DOHH2 (cell line): ENCODE measurements around the gene KCNJ15.
"Not testable (repeated sequence)": the region's sequence is repeated elsewhere in the genome, so short reads cannot be mapped to it uniquely, and the experiment has no call there.

ENCODE experiments used
- H3F3A ChIP-seq: fragments of 200-600 bp; sonication (generic), shearing (Covaris generic); 2 replicates; pipeline ENCODE4 v1.6.0; 2016; ENCODE audit warnings: antibody characterized with exemption, mild to moderate bottlenecking; ENCODE audit not compliant: control insufficient read depth, insufficient read depth
- H3K27ac ChIP-seq: fragments of 200-600 bp; sonication (generic); 2 replicates; pipeline ENCODE4 v1.5.1; 2014; ENCODE audit warnings: low read depth, mild to moderate bottlenecking, low read length, moderate library complexity
- H3K27me3 ChIP-seq: fragments of 200-600 bp; sonication (generic); 2 replicates; pipeline ENCODE4 v1.6.1; 2014; ENCODE audit warnings: mild to moderate bottlenecking, low read length, mixed read lengths; ENCODE audit not compliant: control insufficient read depth
- H3K36me3 ChIP-seq: fragments of 200-600 bp; sonication (generic); 2 replicates; pipeline ENCODE4 v1.6.1; 2014; ENCODE audit warnings: mild to moderate bottlenecking, low read length, moderate library complexity, mixed read lengths; ENCODE audit not compliant: control insufficient read depth
- H3K4me1 ChIP-seq: fragments of 200-600 bp; sonication (generic); 2 replicates; pipeline ENCODE4 v1.6.1; 2014; ENCODE audit warnings: mild to moderate bottlenecking, low read length, mixed read lengths; ENCODE audit not compliant: control insufficient read depth
- H3K4me2 ChIP-seq: fragments of 200-600 bp; sonication (generic); 2 replicates; pipeline ENCODE4 v1.6.0; 2014; ENCODE audit warnings: mild to moderate bottlenecking, low read length, moderate library complexity
- H3K4me3 ChIP-seq: fragments of 200-600 bp; sonication (generic); 2 replicates; pipeline ENCODE4 v1.5.1; 2014; ENCODE audit warnings: mild to moderate bottlenecking, low read length, mixed read lengths
- H3K79me2 ChIP-seq: fragments of 200-600 bp; sonication (generic); 2 replicates; pipeline ENCODE4 v1.6.1; 2014; ENCODE audit warnings: mild to moderate bottlenecking, low read length, mixed read lengths; ENCODE audit not compliant: control insufficient read depth
- H3K9me2 ChIP-seq: fragments of 200-600 bp; sonication (generic); replicated peaks from 2 replicates; pipeline ENCODE4 v1.6.1; 2014; ENCODE audit warnings: mild to moderate bottlenecking, low read length, mixed read lengths; ENCODE audit not compliant: control insufficient read depth
- H3K9me3 ChIP-seq: fragments of 200-600 bp; sonication (generic); 2 replicates; pipeline ENCODE4 v1.6.1; 2014; ENCODE audit warnings: antibody characterized with exemption, low read length, mixed read lengths; ENCODE audit not compliant: control insufficient read depth, insufficient read depth
- H4K20me1 ChIP-seq: fragments of 200-600 bp; sonication (generic); 2 replicates; pipeline ENCODE4 v1.6.0; 2014; ENCODE audit warnings: low read depth, mild to moderate bottlenecking, antibody characterized with exemption, low read length, moderate library complexity; ENCODE audit not compliant: control insufficient read depth, insufficient read depth
- CTCF ChIP-seq: fragments of 200-600 bp; sonication (generic); IDR thresholded peaks from one replicate; pipeline ENCODE4 v1.5.1; 2014; ENCODE audit warnings: antibody characterized with exemption, mild to moderate bottlenecking, low read depth, low read length; ENCODE audit not compliant: poor library complexity, severe bottlenecking
- EZH2phosphoT487 ChIP-seq: fragments of 200-600 bp; sonication (generic); IDR thresholded peaks from 2 replicates; pipeline ENCODE4 v1.6.1; 2017; ENCODE audit warnings: borderline replicate concordance, mild to moderate bottlenecking, antibody characterized with exemption, low read length, moderate library complexity, mixed read lengths

The KCNJ15 gene

GRCh38 chr21:38244407-38244787 is 12.4 kb upstream of the KCNJ15 start:
- TF ChIP-seq CTCF (no peak), EZH2phosphoT487 (no peak)
- Histone ChIP-seq H3K36me3 (no peaks in the 10 kb centered on the region), H3K27ac (no peak overlapping the region), H3F3A (no peaks in the 10 kb centered on the region), H3K4me3 (no peak overlapping the region), H3K4me1 (no peaks in the 10 kb centered on the region), H4K20me1 (no peaks in the 10 kb centered on the region), H3K9me3 (no peaks in the 10 kb centered on the region; the same call in 1 of the 2 replicates), H3K79me2 (no peaks in the 10 kb centered on the region), H3K27me3 (no peaks in the 10 kb centered on the region), H3K9me2 (no peaks in the 10 kb centered on the region), H3K4me2 (no peak overlapping the region)

- H3F3A ChIP-seq: no peaks in the 10 kb centered on the region
- H3K9me2 ChIP-seq: no peaks in the 10 kb centered on the region
- H3K4me2 ChIP-seq: no peak overlapping the region
- H3K9me3 ChIP-seq: no peaks in the 10 kb centered on the region; the same call in 1 of the 2 replicates
- H4K20me1 ChIP-seq: no peaks in the 10 kb centered on the region
- no peaks in the 10 kb centered on the region for H3K79me2 ChIP-seq
- no peaks in the 10 kb centered on the region for H3K36me3 ChIP-seq
- H3K27me3 ChIP-seq: no peaks in the 10 kb centered on the region
- TF ChIP-seq CTCF: no peak
- no peak overlapping the region for H3K4me3 ChIP-seq
- H3K4me1 ChIP-seq: no peaks in the 10 kb centered on the region
- no peak overlapping the region for H3K27ac ChIP-seq
Measured at GRCh38 chr21:38244885-38245869, 11.6 kb upstream of the KCNJ15 start.

- TF ChIP-seq CTCF (no peak), EZH2phosphoT487 (no peak)
- H3F3A ChIP-seq: no peaks in the 10 kb centered on the region
- H3K36me3 ChIP-seq: no peaks in the 10 kb centered on the region
- no peaks in the 10 kb centered on the region for H3K9me2 ChIP-seq
- no peak overlapping the region for H3K4me2 ChIP-seq
- H3K9me3 ChIP-seq: no peaks in the 10 kb centered on the region; the same call in 1 of the 2 replicates
- no peaks in the 10 kb centered on the region for H3K4me1 ChIP-seq
- H3K79me2 ChIP-seq: no peaks in the 10 kb centered on the region
- H3K4me3 ChIP-seq: no peak overlapping the region
- H3K27me3 ChIP-seq: no peaks in the 10 kb centered on the region
- H3K27ac ChIP-seq: no peak overlapping the region
- no peaks in the 10 kb centered on the region for H4K20me1 ChIP-seq
Measured at GRCh38 chr21:38246511-38246910, 10.3 kb upstream of the KCNJ15 start.

GRCh38 chr21:38247054-38247453 is 9.7 kb upstream of the KCNJ15 start:
- H3F3A ChIP-seq, H4K20me1 ChIP-seq, H3K4me1 ChIP-seq, H3K9me2 ChIP-seq, H3K4me3 ChIP-seq, H3K4me2 ChIP-seq, H3K9me3 ChIP-seq, H3K36me3 ChIP-seq, H3K27me3 ChIP-seq, H3K79me2 ChIP-seq, H3K27ac ChIP-seq: not testable (repeated sequence)
